ENCODE results near the gene FIBCD1. TPM values are rescaled to one million over a fixed set of nuclear protein-coding genes. Genes with fewer than 3 reads are reported as not detected.

FIBCD1 gene
- total RNA-seq, 4 donors from 2014 or later = not detected

DNA sequence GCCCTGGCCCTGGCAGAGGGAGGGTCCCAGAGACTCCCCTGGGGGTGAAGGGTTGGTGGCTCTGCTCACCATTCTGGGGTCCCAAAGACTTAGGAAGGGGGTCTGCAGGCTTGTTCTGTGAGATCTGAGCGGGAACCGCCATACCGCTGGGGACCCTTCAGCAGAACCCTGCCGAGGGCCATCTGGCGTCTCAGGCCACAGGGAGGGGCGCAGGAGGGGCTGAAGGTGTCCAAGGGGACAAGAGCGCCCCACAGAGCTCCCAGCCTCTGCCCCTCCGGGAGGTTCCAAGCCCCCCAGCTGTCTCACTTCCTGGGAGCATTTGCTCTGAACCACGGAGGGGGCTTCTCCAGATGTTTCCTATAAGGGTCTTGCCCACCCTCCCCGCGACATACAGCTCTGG lies 4.8 kb downstream of the FIBCD1 start:
- no peak overlapping the region for H3K4me3 ChIP-seq
- no peak overlapping the region for H3K27ac ChIP-seq
- peaks cover 31% of the 10 kb centered on the region for H3K4me1 ChIP-seq
- DNase-seq (ENCODE audit: low spot score in 2 of 2) = no peak
- no peak for TF ChIP-seq POLR2A (IDR thresholded peaks at IDR 0.05)
- TF ChIP-seq CTCF (IDR thresholded peaks at IDR 0.05) = no peak
- no peak for TF ChIP-seq POLR2AphosphoS5 (IDR thresholded peaks at IDR 0.05)
- TF ChIP-seq EP300 (IDR thresholded peaks at IDR 0.05) = no peak
- peaks cover 90% of the 10 kb centered on the region for H3K27me3 ChIP-seq
- H3K9me3 ChIP-seq = no peaks in the 10 kb centered on the region
- 75% methylated on average over 2 of the region's 11 CpGs for WGBS
- H3K36me3 ChIP-seq = no peaks in the 10 kb centered on the region

DNA sequence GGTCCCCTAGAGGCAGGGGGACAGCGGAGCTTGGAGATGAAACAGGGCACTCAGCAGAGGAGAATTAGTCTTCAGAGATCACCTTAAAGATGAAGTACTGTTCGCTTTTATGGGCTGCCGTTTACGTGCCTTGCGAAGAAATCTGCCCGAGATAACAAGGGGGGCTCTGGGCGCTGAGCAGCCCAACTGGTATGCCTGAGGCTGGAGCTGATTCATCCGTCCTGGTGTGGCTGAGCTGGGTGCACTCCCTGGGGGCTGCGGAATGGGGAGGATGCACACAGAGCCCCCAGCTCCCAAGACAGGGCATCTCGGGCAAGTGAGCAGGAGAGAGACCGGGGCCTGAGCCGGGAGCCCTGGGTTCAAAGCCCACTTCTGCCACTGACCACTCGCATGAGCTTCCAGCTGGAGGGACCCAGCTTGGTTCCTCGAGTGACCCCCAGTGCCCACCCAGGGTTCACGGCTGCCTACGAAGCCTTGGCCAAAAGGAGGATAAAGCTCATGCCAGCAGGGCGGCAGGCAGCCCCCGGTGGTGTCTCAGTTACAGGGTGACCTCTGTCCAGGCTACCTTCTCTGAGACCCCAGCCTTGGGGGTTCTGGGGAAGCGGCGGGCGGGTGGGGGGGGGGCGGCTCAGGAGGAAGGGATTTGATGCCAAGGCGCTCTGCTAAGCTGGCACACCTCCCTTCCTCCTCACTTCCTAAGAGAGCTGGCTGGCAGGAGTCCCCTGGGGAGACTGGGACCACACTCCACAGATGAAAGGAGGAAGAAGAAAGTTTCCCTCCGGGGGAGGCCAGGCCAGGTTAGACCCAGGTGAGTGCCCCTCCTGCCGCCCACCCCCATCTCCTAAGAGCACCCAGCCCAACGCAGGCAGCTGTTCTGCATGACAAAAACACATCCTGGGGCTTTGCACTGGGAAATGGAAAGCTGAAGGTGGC lies 5.7 kb downstream of the FIBCD1 start:
- 11% methylated on average over 10 of the region's 26 CpGs for WGBS
- Histone ChIP-seq H3K27me3 (peaks cover 81% of the 10 kb centered on the region), H3K4me3 (no peak overlapping the region), H3K27ac (no peak overlapping the region), H3K9me3 (no peaks in the 10 kb centered on the region), H3K36me3 (no peaks in the 10 kb centered on the region), H3K4me1 (peaks cover 23% of the 10 kb centered on the region)
- no peak for TF ChIP-seq CTCF (IDR thresholded peaks at IDR 0.05)
- TF ChIP-seq EP300 (IDR thresholded peaks at IDR 0.05) = no peak
- no peak for TF ChIP-seq POLR2A (IDR thresholded peaks at IDR 0.05)
- no peak for TF ChIP-seq POLR2AphosphoS5 (IDR thresholded peaks at IDR 0.05)
- DNase-seq (ENCODE audit: low spot score in 2 of 2) = no peak

- no peak overlapping the region for H3K4me3 ChIP-seq
- no peak overlapping the region for H3K27ac ChIP-seq
- WGBS = 21% methylated on average over 21 of the region's 21 CpGs
- no peaks in the 10 kb centered on the region for H3K9me3 ChIP-seq
- peaks cover 18% of the 10 kb centered on the region for H3K4me1 ChIP-seq
- H3K27me3 ChIP-seq = peaks cover 72% of the 10 kb centered on the region
- no peak for DNase-seq (ENCODE audit: low spot score in 2 of 2)
- no peak for TF ChIP-seq EP300 (IDR thresholded peaks at IDR 0.05)
- no peak for TF ChIP-seq CTCF (IDR thresholded peaks at IDR 0.05)
- TF ChIP-seq POLR2AphosphoS5 (IDR thresholded peaks at IDR 0.05) = no peak
- TF ChIP-seq POLR2A (IDR thresholded peaks at IDR 0.05) = no peak
- H3K36me3 ChIP-seq = no peaks in the 10 kb centered on the region
Measured at GRCh38 chr9:130932255-130933079, 6.6 kb downstream of the FIBCD1 start.

- Histone ChIP-seq H3K27me3 (peaks cover 64% of the 10 kb centered on the region), H3K4me1 (peaks cover 18% of the 10 kb centered on the region), H3K27ac (no peak overlapping the region), H3K4me3 (no peak overlapping the region), H3K9me3 (no peaks in the 10 kb centered on the region), H3K36me3 (no peaks in the 10 kb centered on the region)
- no peak for DNase-seq (ENCODE audit: low spot score in 2 of 2)
- TF ChIP-seq POLR2A (IDR thresholded peaks at IDR 0.05) = no peak
- TF ChIP-seq CTCF (IDR thresholded peaks at IDR 0.05) = no peak
- TF ChIP-seq POLR2AphosphoS5 (IDR thresholded peaks at IDR 0.05) = no peak
- TF ChIP-seq EP300 (IDR thresholded peaks at IDR 0.05) = no peak
- 46% methylated on average over 20 of the region's 20 CpGs for WGBS
Measured at GRCh38 chr9:130931508-130932254, 7.4 kb downstream of the FIBCD1 start.

Data from suprapubic skin (tissue), 4 donors.